ENCODE measurements around the gene TAGLN. TPM values are rescaled to one million over a fixed set of nuclear protein-coding genes. Genes with fewer than 3 reads are reported as not detected.

Gene TAGLN
- total RNA-seq, result 6.3 and 62.5 TPM in 2 replicates

DNA sequence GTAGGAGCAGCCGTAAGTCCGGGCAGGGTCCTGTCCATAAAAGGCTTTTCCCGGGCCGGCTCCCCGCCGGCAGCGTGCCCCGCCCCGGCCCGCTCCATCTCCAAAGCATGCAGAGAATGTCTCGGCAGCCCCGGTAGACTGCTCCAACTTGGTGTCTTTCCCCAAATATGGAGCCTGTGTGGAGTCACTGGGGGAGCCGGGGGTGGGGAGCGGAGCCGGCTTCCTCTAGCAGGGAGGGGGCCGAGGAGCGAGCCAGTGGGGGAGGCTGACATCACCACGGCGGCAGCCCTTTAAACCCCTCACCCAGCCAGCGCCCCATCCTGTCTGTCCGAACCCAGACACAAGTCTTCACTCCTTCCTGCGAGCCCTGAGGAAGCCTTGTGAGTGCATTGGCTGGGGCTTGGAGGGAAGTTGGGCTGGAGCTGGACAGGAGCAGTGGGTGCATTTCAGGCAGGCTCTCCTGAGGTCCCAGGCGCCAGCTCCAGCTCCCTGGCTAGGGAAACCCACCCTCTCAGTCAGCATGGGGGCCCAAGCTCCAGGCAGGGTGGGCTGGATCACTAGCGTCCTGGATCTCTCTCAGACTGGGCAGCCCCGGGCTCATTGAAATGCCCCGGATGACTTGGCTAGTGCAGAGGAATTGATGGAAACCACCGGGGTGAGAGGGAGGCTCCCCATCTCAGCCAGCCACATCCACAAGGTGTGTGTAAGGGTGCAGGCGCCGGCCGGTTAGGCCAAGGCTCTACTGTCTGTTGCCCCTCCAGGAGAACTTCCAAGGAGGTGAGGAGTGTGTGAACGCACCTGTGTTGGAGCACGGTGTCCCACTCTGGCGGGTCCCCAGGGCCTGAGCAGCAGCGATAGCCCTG, at the start of gene TAGLN:
TSS of gene TAGLN (plus strand) at position 318 of the 863 bp plus-strand sequence. CDS start 3,644 bp downstream, outside the sequence.

DNA sequence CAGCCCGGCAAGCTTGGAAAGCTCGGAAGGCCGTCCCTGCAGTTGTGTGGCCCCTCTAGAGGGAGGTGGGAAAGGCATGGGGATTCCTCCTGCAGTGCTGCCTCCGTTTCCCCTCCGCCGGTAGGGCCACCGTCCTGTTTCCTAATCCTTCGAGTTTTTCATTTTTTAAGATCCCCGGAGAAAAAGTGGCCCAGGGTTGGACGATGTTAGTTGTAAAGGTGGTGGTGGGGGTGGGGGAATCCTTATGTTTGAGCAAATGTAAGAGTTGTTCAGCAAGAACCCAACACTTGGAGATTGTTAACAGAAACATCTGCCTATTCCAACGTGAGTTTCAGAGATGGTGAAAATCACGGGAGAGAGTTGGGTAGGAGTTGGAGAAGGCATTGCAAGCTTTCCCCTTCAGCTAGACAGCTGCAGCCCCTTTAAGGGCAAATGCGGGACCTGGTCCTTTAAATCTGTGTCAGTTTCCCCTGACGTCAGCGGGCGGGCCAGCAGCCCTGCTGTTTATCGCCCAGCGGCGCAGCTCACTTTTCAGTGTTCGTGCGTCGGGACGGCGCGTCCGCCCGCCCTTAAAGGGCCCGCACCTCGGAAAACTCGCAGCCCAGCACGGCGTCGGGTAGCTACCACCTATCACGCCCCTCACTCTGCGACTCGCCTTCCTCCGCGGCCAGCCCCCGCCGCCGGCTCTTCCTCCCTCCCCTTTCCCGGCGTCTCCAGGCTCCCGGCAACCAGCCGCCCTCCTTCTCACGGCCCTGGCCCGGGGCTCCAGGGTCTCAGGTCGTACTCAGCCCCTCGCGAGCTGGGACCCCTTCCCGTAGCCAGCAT, 20.7 kb upstream of the TAGLN start, which contains the start of gene SIDT2:
TSS of gene SIDT2 (plus strand) at position 534 of the 825 bp plus-strand sequence. CDS start 521 bp downstream, outside the sequence.

DNA sequence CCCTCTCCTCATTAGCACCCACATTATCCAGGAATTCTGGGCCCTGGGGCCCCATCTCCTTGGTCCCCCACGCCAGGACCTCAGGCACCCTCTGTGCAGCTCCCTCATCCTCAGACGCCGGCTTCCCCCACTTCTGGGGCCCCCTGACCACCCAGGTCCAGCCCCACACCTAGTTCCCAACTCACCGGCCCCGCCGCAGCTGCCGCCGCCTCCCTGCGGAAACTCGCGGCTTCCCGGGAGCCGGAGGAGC, 32.6 kb downstream of the TAGLN start, which contains the start of gene PCSK7:
TSS of gene PCSK7 (minus strand) at position 232 of the 250 bp plus-strand sequence. CDS start 2,229 bp downstream, outside the sequence.

DNA sequence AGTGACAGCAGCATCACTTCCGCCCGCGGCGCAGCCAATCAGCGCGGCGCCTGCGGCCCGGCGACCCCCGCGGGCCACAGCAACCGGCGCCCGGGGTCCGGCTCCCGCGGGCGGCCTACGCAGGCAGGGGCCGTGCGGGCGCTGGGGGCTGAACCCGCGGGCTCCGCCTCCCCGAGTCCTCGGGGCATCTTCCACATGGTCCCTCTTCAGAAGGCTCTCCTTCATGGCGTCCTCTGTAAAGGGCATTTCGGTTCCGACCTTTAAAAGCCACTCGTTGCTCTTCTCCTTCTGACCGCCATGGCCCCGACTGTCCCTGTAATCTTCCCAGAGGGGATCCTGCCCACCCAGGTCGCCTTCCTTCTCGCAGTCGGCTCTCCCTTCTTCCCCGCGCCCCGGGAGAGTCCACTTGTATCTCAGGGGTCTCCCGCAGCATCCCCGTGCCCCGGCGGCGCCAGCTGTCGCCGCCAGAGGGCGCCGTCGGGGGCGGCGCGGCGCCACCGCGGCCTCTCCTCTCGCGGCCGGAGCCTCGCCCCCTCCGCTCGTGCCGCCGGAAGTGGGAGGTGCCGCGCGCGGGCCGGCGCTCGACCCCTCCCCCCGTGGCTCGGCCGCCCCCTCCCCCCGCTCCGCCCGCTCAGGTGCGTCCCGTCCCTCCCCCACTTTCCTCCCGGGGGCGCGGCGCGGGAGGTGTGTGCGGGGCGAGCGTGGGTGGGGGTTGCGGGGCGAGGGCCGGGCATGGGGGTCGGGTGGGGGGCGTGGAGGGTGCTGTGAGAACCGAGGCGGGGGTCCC, 33.1 kb downstream of the TAGLN start, which contains the start of gene RNF214:
TSS of gene RNF214 (plus strand) at position 580 of the 787 bp plus-strand sequence. CDS start 1,602 bp downstream, outside the sequence.

Other genes with a start within 250 kb of the TAGLN start
- gene SIK3, start 100.9 kb upstream of the TAGLN start, total RNA-seq, result 15.4 and 23.1 TPM in 2 replicates
- gene PAFAH1B2, start 55.1 kb upstream of the TAGLN start, total RNA-seq, result 93.7 and 138 TPM in 2 replicates
- 10.3 and 16.2 TPM in 2 replicates for gene SIDT2, start 20.6 kb upstream of the TAGLN start, total RNA-seq
- gene PCSK7, start 32.7 kb downstream of the TAGLN start, total RNA-seq, result 29.0 and 43.0 TPM in 2 replicates
- gene RNF214, start 33.3 kb downstream of the TAGLN start, total RNA-seq, result 10.3 and 12.5 TPM in 2 replicates
- 3.7 and 4.1 TPM in 2 replicates for gene BACE1-AS, start 92.0 kb downstream of the TAGLN start, total RNA-seq
- gene BACE1, start 116.9 kb downstream of the TAGLN start, total RNA-seq, result 24.6 and 27.8 TPM in 2 replicates
- 26.5 and 41.1 TPM in 2 replicates for gene CEP164, start 128.5 kb downstream of the TAGLN start, total RNA-seq

Measured in subcutaneous preadipocyte (primary cell).